Heart right ventricle (tissue), 16 donors: ENCODE results near the gene ERN1. TPM values are rescaled to one million over a fixed set of nuclear protein-coding genes. Genes with fewer than 3 reads are reported as not detected.

Experiments used
- ATAC-seq, 8 donors: fragments of 200-7000 bp; cut with Tn5 transposase; one replicate each; pipeline ENCODE4 v1.9.1; 2020; ENCODE audit warnings: mild to moderate bottlenecking in 8 of 8, moderate library complexity in 8 of 8, moderate number of reproducible peaks in 1 of 8
- DNase-seq, 2 donors: peaks; one replicate each; pipeline ENCODE4 v3.0.0-alpha.2; 2020
- H3K27ac ChIP-seq, 10 donors: fragments of 200-600 bp; sonication (generic) in 2 of 10; one replicate each; pipeline versions ENCODE4 v1.5.0 to v1.8.0; 2020 to 2022; ENCODE audit warnings: mild to moderate bottlenecking in 3 of 10
- H3K27me3 ChIP-seq, 7 donors: fragments of 200-600 bp; one replicate each; pipeline ENCODE4 v1.8.0; 2021 to 2022; ENCODE audit warnings: mild to moderate bottlenecking in 2 of 7
- H3K36me3 ChIP-seq, 9 donors: fragments of 200-600 bp; sonication (generic) in 1 of 9; one replicate each; pipeline versions ENCODE4 v1.5.0 to v1.8.0; 2020 to 2022; ENCODE audit warnings: mild to moderate bottlenecking in 2 of 9
- H3K4me1 ChIP-seq, 9 donors: fragments of 200-600 bp; sonication (generic) in 1 of 9; one replicate each; pipeline versions ENCODE4 v1.5.0 to v1.8.0; 2020 to 2022; ENCODE audit warnings: mild to moderate bottlenecking in 4 of 9
- H3K4me3 ChIP-seq, 10 donors: fragments of 200-600 bp; sonication (generic) in 2 of 10; one replicate each; pipeline versions ENCODE4 v1.5.0 to v1.8.0; 2020 to 2022; ENCODE audit warnings: mild to moderate bottlenecking in 7 of 10, moderate library complexity in 2 of 10
- H3K9me3 ChIP-seq, 11 donors: fragments of 200-600 bp in 10 of 11; sonication (generic) in 2 of 11; one replicate each; pipeline versions ENCODE4 v1.5.0 to v1.8.0; 2013 to 2022; ENCODE audit warnings: mild to moderate bottlenecking in 2 of 11, control low read depth in 1 of 11, moderate library complexity in 1 of 11
- CTCF ChIP-seq, 9 donors: fragments of 200-600 bp; sonication (generic) in 2 of 9; IDR thresholded peaks; one replicate each; pipeline versions ENCODE4 v1.5.0 to v1.8.0; 2021 to 2022; ENCODE audit warnings: antibody characterized with exemption in 9 of 9, mild to moderate bottlenecking in 5 of 9, moderate library complexity in 1 of 9
- WGBS, 2 donors: extraction: QIAGEN DNeasy Blood & Tissue Kit; methylation state at CpG; one replicate each; pipeline ENCODE4 v1.1.7; 2013; ENCODE audit warnings: inconsistent platforms in 1 of 2; 5-methylcytosine and 5-hydroxymethylcytosine counted together
- intact Hi-C, 10 donors: fragments of 100-400 bp; cut with DNase I; formaldehyde crosslinking; loops; one replicate each; pipeline versions ENCODE4 v1.11.1 to v1.14.2; 2022
- polyA plus RNA-seq, 2 donors: library from polyadenylated mRNA; stranded (reverse); fragments of 200-250 nt; gene quantifications; one replicate each; pipeline ENCODE4 v1.2.3, GENCODE V29; 2013
- total RNA-seq, 10 donors: library from RNA; stranded (reverse); fragmentation: NEBNext Ultra II Directional in 3 of 10; extraction: Animal tissue kit (Norgen Biotek cat#: 25700) in 3 of 10; gene quantifications; one replicate each; pipeline versions ENCODE4 v1.2.1 to v1.2.4, GENCODE V29; 2021 to 2023
- donor health status: Arrhythmogenic right ventricular cardiomyopathy.
- donor health status: ischemic (EF 13 %, LVEDD 7.1; RV severe dilation, severe dysfunction).
- donor health status: healthy with polysubstance abuse.
- donor health status: DM: no; HTN: yes; CAD: no.
- donor health status: DM: no; HTN: no; CAD: no.
- donor health status: ischemic (EF 25% LVEDD 6.9; RV normal size, moderate dysfunction).
- donor health status: ischemic (EF 25% LVEDD 5.7; RV mildly dilated, moderate dysfunction).
- donor health status: healthy.
- donor health status: DM: yes; HTN: yes; CAD: no.
- donor health status: Ischemic cardiomyopathy.
- donor health status: ischemic (EF 35%, LVEDD 5.7; RV mildly dilated, moderate dysfunction).
- donor health status: nonischemic (EF 11% LVEDD 7.7; RV severe dilation, severe dysfunction).
- donor health status: DM: yes; HTN: yes; CAD: no.
- donor health status: PGD.
- donor health status: ischemic (EF 29% LVEDD 5.4; RV normal size, mild dysfunction).
- donor health status: nonischemic (EF 23%, LVEDD 6.1; RV moderate dilation, normal function).

The ERN1 gene
- total and polyA plus RNA-seq, 12 donors: 2.2 to 16.6 (median 7.1) TPM

DNA sequence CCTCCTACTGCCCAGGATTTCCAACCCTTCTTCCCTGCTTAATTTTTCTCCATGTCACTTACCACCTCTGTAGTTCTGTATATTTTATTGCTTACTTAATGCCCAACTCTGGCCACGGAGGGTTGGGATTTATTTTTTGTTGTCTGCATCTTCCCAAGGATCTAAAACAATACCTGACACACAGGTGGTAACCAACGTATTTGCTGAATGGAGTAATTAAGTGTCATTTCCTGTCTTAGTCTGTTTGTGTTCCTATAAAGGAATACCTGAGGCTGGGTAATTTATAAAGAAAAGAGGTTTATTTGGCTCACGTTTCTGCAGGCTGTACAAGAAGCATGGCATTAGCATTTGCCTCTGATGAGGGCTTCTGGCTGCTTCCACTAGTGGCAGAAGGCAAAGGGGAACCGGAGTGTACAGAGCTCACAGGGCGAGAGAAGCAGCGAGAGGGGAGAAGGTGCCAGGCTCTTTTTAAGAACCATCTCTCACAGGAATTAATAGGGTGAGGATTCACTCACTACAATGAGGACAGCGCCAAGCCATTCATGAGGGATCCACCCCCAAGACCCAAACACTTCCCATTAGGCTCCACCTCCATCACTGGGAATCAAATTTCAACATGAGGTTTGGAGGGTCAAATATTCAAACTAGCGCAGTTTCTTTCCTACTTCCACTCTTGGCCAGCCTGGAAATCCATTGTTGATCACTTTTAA lies 44.8 kb downstream of the ERN1 start:
- intact Hi-C loops: loop anchor here in 1 of 10 donors (5.0 kb wide), 1 partner anchor 37 kb away; no protein-coding TSS in a partner anchor
- H3K27me3 ChIP-seq: no peaks in the 10 kb centered on the region
- ATAC-seq: peak in 1 of 8 donors; percentile 7
- peak overlapping the region in 3 of 10 donors; percentile 18 to 34 (median 26) for H3K27ac ChIP-seq
- no peak for TF ChIP-seq CTCF (IDR thresholded peaks at IDR 0.05)
- peaks cover 0 to 2% (median 0%) of the 10 kb centered on the region in 9 donors for H3K36me3 ChIP-seq
- H3K4me3 ChIP-seq: no peak overlapping the region
- H3K4me1 ChIP-seq: peaks cover 3 to 54% (median 19%) of the 10 kb centered on the region in 9 donors
- WGBS, 2 donors: 77 to 82% methylated on average over 8 of the region's 8 CpGs
- DNase-seq: no peak
- no peaks in the 10 kb centered on the region for H3K9me3 ChIP-seq

GRCh38 chr17:64084086-64084939 lies 45.6 kb downstream of the ERN1 start:
- H3K9me3 ChIP-seq: no peaks in the 10 kb centered on the region
- no peak overlapping the region for H3K4me3 ChIP-seq
- peak overlapping the region in 1 of 10 donors; percentile 45 for H3K27ac ChIP-seq
- peaks cover 0 to 10% (median 3%) of the 10 kb centered on the region in 9 donors for H3K36me3 ChIP-seq
- DNase-seq: no peak
- ATAC-seq: no peak
- no peaks in the 10 kb centered on the region for H3K27me3 ChIP-seq
- TF ChIP-seq CTCF (IDR thresholded peaks at IDR 0.05): no peak
- intact Hi-C loops: no loop called here
- WGBS, 2 donors: 67 to 83% methylated on average over 10 of the region's 10 CpGs
- peaks cover 3 to 54% (median 19%) of the 10 kb centered on the region in 9 donors for H3K4me1 ChIP-seq

DNA sequence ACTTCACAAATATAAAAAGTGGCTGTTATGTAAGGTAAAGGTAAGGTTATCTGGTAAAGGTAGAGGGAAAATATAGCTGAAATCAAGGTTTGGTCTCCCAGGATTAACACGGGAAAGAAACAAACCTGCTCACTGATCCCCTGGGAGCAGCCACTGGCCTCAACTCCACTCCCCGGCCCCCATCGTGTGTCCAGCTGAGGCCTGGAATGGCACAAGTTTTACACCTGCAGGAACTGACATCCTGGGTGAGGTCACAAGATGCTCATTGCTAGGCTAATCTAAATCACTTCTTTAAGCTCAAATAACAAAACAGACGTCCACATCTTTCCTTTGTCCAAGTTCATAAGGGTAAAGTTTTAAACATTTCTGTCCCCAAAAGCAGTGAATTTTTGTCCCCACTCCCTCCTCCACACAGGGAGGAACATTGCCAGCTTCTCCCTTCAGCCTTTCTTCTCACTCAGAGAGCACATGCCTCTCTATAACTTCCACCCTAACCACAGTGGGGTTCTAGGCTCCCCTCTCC lies 46.3 kb downstream of the ERN1 start:
- DNase-seq: no peak
- Histone ChIP-seq H3K9me3 (no peaks in the 10 kb centered on the region), H3K27ac (peak overlapping the region in 1 of 10 donors; percentile 45), H3K4me3 (no peak overlapping the region), H3K36me3 (peaks cover 0 to 17% (median 7%) of the 10 kb centered on the region in 9 donors), H3K27me3 (no peaks in the 10 kb centered on the region), H3K4me1 (peaks cover 3 to 54% (median 19%) of the 10 kb centered on the region in 9 donors)
- ATAC-seq: no peak
- intact Hi-C loops: no loop called here
- 63 to 71% methylated on average over 4 of the region's 4 CpGs for WGBS, 2 donors
- no peak for TF ChIP-seq CTCF (IDR thresholded peaks at IDR 0.05)

DNA sequence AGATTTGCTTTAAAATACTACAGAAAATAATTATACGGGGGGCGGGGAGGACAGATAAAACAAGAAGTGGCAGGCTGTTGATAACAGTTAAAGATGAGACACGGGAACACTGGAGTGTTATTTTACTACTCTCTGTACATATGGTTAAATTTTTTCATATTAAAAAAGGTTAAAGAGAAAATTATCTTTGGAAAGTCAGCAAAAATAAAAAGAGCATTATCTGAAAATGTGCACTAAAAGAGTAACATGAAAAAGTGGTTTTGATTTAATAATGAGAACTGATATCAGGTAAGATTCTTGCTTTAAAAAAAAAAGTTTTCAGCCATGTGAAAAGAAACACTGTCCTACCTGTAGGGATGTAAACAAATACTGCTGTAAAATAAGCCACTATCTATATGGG lies 46.9 kb downstream of the ERN1 start:
- DNase-seq (no peak), ATAC-seq (no peak)
- Histone ChIP-seq H3K4me1 (peaks cover 3 to 54% (median 19%) of the 10 kb centered on the region in 9 donors), H3K4me3 (no peak overlapping the region), H3K9me3 (no peaks in the 10 kb centered on the region), H3K36me3 (peaks cover 0 to 22% (median 7%) of the 10 kb centered on the region in 9 donors), H3K27ac (peak overlapping the region in 1 of 10 donors; percentile 45), H3K27me3 (no peaks in the 10 kb centered on the region)
- TF ChIP-seq CTCF (IDR thresholded peaks at IDR 0.05): no peak
- intact Hi-C loops: no loop called here
- 86 to 87% methylated on average over 3 of the region's 3 CpGs for whole genome bisulfite sequencing, 2 donors
